Activated naive CD8-positive, alpha-beta T cell treated with anti-CD3 and anti-CD28 coated beads, Interleukin-2, amount 10 ng/mL, durations not matched to agents 7 days and 5 days (primary cell): Measurements from ENCODE around the gene ITCH. TPM values are rescaled to one million over a fixed set of nuclear protein-coding genes. Genes with fewer than 3 reads are reported as not detected.
A peak's percentile ranks its signal among the peaks of the same experiment; 100 is the strongest.
"Not testable (repeated sequence)": the region's sequence is repeated elsewhere in the genome, so short reads cannot be mapped to it uniquely, and the experiment has no call there.

Experiments used
- ATAC-seq: fragments of 150-1000 bp; cut with Tn5 transposase; one replicate; pipeline ENCODE4 v1.10.0; 2021; ENCODE audit warnings: low read depth, moderate library complexity
- POLR2A ChIA-PET: fragments of 350-600 bp; sonication (Branson Sonifier 250); formaldehyde crosslinking; loops from one replicate; lab custom pipeline; 2021; ENCODE audit warnings: antibody characterized with exemption; lab: Charles Lee
- DNase-seq: peaks from one replicate; pipeline ENCODE4 v3.0.0; 2021
- H3K27ac Mint-ChIP-seq: one replicate; pipeline ENCODE4 v1.8.0; 2022; ENCODE audit warnings: mild to moderate bottlenecking, mixed read lengths
- H3K27me3 Mint-ChIP-seq: one replicate; pipeline ENCODE4 v1.8.0; 2022; ENCODE audit warnings: mild to moderate bottlenecking, moderate library complexity, mixed read lengths
- H3K36me3 Mint-ChIP-seq: one replicate; pipeline ENCODE4 v1.8.0; 2021; ENCODE audit warnings: mild to moderate bottlenecking, mixed read lengths
- H3K4me1 Mint-ChIP-seq: one replicate; pipeline ENCODE4 v1.8.0; 2021; ENCODE audit warnings: mixed read lengths
- H3K4me3 Mint-ChIP-seq: one replicate; pipeline ENCODE4 v1.8.0; 2022; ENCODE audit warnings: mild to moderate bottlenecking, moderate library complexity, mixed read lengths
- H3K9me3 Mint-ChIP-seq: one replicate; pipeline ENCODE4 v1.8.0; 2021; ENCODE audit warnings: mixed read lengths
- total RNA-seq, 2 experiments: library from RNA; stranded (reverse); gene quantifications; one replicate each; pipeline ENCODE4 v1.2.3, GENCODE V29; 2021

ITCH gene
- total RNA-seq, 2 experiments from 2014 or later: 57.4 to 59.7 TPM

DNA sequence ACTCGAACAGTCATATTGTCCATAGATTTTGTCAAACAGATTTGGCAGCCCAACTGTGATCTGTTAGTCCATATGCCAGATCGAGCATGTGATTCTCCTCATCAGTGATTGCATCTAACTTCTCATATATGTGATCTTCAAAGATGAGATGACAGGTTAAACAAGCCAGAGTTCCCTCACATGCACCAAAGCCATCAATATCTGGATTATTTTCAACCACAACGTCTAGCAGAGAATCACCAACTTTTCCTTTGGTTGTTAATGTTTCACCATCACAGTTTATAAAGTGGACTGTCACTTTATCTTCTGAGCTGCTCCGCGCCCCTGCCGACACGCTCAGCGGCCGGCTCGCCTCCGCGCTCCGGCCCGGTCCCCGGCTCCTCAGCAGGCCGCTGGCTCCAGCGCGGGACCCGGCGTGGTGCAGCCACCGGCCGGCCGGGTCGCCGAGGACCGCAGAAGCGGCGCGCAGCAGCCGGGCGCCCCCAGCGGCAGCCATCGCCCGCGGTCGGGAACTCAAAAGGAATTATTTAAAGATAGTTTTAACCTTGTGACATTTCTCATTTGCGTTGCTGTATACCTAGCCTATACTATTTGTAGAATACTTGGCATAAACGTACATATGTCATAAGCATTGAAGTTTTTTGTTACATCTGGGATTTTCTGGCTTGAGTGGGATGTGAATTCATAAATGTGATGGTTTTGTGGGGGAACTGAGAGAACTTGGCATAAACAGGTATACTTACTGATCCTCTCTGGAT is 113.1 kb downstream of the ITCH start:
- H3K36me3 Mint-ChIP-seq: peaks cover 44% of the 10 kb centered on the region
- POLR2A ChIA-PET: no interaction called here
- no peak overlapping the region for H3K27ac Mint-ChIP-seq
- H3K4me1 Mint-ChIP-seq: peaks cover 8% of the 10 kb centered on the region
- peaks cover 2% of the 10 kb centered on the region for H3K9me3 Mint-ChIP-seq
- no peaks in the 10 kb centered on the region for H3K27me3 Mint-ChIP-seq
- ATAC-seq (peak; percentile 54), DNase-seq (peak; percentile 54)
- H3K4me3 Mint-ChIP-seq: peak overlapping the region; percentile 0

- Mint-ChIP-seq H3K9me3 (peaks cover 14% of the 10 kb centered on the region), H3K27me3 (no peaks in the 10 kb centered on the region), H3K4me1 (peaks cover 4% of the 10 kb centered on the region), H3K27ac (no peak overlapping the region), H3K4me3 (no peak overlapping the region), H3K36me3 (peaks cover 67% of the 10 kb centered on the region)
- DNase-seq (no peak), ATAC-seq (no peak)
- POLR2A ChIA-PET: no interaction called here
Measured at GRCh38 chr20:34479627-34480026, 116.6 kb downstream of the ITCH start.

- ATAC-seq, H3K27ac Mint-ChIP-seq, H3K27me3 Mint-ChIP-seq, POLR2A ChIA-PET, H3K4me3 Mint-ChIP-seq, H3K4me1 Mint-ChIP-seq, DNase-seq: not testable (repeated sequence)
- Mint-ChIP-seq H3K36me3 (peaks cover 57% of the 10 kb centered on the region), H3K9me3 (peaks cover 14% of the 10 kb centered on the region)
Measured at GRCh38 chr20:34482154-34482553, 119.1 kb downstream of the ITCH start.

DNA sequence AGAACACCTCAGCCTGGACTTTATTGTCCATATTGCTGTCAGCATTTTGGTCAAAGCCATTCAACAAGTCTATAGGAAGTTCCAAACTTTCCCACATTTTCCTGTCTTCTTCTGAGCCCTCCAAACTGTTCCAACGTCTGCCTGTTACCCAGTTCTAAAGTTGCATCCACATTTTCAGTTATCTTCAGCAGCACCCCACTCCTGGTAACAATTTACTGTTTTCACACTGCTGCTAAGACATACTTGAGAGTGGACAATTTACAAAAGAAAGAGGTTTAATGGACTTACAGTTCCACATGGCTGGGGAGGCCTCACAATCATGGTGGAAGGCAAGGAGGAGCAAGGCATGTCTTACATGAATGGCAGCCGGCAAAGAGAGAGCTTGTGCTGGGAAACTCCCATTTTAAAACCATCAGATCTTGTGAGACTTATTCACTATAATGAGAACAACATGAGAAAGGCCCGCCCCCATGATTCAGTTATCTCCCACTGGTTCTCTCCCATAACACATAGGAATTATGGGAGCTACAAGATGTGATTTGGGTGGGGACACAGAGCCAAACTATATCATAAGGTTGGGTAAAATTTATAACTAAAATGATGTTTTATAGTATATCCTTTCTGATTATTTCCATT is 120.6 kb downstream of the ITCH start:
- H3K4me3 Mint-ChIP-seq, DNase-seq, ATAC-seq, POLR2A ChIA-PET, H3K27ac Mint-ChIP-seq, H3K27me3 Mint-ChIP-seq, H3K4me1 Mint-ChIP-seq: not testable (repeated sequence)
- H3K36me3 Mint-ChIP-seq: peaks cover 62% of the 10 kb centered on the region
- H3K9me3 Mint-ChIP-seq: peaks cover 14% of the 10 kb centered on the region

DNA sequence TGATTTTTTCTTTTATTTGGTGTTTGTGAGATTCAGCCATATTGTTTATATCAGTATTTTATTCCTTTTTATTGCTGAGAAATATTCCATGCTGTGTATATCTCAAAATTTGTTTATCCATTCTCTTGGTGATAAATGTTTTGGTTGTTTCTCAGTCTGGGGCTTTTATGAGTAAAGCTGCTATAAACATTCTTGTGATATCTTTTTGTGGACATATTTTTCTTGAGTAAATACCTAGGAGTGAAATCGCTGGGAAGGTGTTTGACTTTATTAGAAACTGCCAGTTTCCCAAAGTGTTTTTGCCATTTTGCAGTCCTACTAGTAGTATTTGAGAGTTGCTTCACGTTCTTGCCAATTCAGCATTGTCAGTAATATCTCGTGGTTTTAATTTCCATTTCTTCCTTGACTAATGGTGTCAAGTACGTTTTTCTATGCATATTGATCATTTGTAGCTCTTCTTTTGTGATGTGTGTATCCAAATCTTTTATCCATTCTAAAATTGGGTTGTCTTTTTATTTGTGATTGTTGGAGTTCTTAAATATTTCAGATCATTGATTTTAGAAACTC is 122.1 kb downstream of the ITCH start:
- POLR2A ChIA-PET: no interaction called here
- H3K4me1 Mint-ChIP-seq: no peaks in the 10 kb centered on the region
- no peak for ATAC-seq
- H3K9me3 Mint-ChIP-seq: peaks cover 11% of the 10 kb centered on the region
- no peak overlapping the region for H3K4me3 Mint-ChIP-seq
- no peak for DNase-seq
- no peaks in the 10 kb centered on the region for H3K27me3 Mint-ChIP-seq
- no peak overlapping the region for H3K27ac Mint-ChIP-seq
- peaks cover 55% of the 10 kb centered on the region for H3K36me3 Mint-ChIP-seq

GRCh38 chr20:34491226-34491931 is 128.3 kb downstream of the ITCH start:
- H3K4me1 Mint-ChIP-seq: no peaks in the 10 kb centered on the region
- ATAC-seq (no peak), DNase-seq (no peak)
- H3K27ac Mint-ChIP-seq: no peak overlapping the region
- H3K27me3 Mint-ChIP-seq: no peaks in the 10 kb centered on the region
- no peaks in the 10 kb centered on the region for H3K9me3 Mint-ChIP-seq
- no peak overlapping the region for H3K4me3 Mint-ChIP-seq
- POLR2A ChIA-PET: no interaction called here
- peaks cover 43% of the 10 kb centered on the region for H3K36me3 Mint-ChIP-seq

DNA sequence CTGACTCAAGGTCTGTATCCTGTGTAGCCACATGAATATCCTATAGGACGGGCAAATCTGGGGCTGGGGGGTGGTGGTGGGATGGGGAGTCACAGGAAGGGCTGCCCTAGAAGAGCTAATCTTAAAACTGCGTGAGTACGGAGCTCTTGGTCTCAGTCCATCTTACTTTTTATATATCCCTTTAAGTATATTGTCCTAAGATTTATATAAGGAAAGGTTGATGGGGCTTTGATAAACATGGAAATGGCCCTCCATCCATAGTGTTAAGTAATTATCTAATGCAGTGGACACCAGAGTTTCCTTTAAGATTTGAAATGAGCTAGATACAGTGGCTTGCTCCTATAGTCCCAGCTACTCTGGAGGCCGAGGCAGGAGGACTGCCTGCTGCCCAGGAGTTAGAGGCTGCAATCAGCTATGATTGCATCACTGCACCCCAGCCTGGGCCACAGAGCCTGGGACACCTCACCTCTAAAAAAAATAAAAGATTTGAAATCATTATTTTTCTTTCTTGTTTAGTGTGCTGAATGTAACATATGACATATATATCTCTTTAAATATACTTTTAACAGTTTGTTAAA is 128.9 kb downstream of the ITCH start:
- POLR2A ChIA-PET: no interaction called here
- ATAC-seq (no peak), DNase-seq (no peak)
- H3K9me3 Mint-ChIP-seq: no peaks in the 10 kb centered on the region
- H3K4me3 Mint-ChIP-seq: no peak overlapping the region
- peaks cover 47% of the 10 kb centered on the region for H3K36me3 Mint-ChIP-seq
- no peak overlapping the region for H3K27ac Mint-ChIP-seq
- H3K27me3 Mint-ChIP-seq: no peaks in the 10 kb centered on the region
- no peaks in the 10 kb centered on the region for H3K4me1 Mint-ChIP-seq

GRCh38 chr20:34493646-34494045 is 130.6 kb downstream of the ITCH start:
- Mint-ChIP-seq H3K36me3 (peaks cover 52% of the 10 kb centered on the region), H3K27me3 (no peaks in the 10 kb centered on the region), H3K4me1 (no peaks in the 10 kb centered on the region), H3K4me3 (no peak overlapping the region), H3K27ac (no peak overlapping the region), H3K9me3 (no peaks in the 10 kb centered on the region)
- DNase-seq (no peak), ATAC-seq (no peak)
- POLR2A ChIA-PET: interaction anchor here (1.3 kb wide), 1 partner anchor 22 kb away, joined by 3 read pairs; no protein-coding TSS in a partner anchor

DNA sequence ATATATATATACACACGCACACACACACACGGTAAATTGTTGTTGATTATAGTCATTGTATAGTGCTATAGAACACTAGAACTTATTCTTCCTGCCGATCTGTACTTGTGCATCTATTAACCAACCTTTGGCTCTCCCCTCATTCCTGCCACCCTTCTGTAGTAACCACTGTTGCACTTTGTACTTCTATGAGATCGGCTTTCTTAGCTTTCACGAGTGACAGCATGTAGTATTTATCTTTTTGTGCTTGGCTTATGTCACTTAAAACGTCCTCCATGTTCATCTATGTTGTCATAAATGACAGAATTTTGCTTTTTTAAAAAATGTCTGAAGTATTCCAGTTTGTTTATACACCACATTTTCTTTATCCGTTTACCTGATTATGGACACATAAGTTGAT is 132.2 kb downstream of the ITCH start:
- Mint-ChIP-seq H3K9me3 (peaks cover 6% of the 10 kb centered on the region), H3K27ac (no peak overlapping the region), H3K4me3 (no peak overlapping the region), H3K36me3 (peaks cover 57% of the 10 kb centered on the region), H3K27me3 (no peaks in the 10 kb centered on the region), H3K4me1 (peaks cover 1% of the 10 kb centered on the region)
- ATAC-seq (no peak), DNase-seq (no peak)
- POLR2A ChIA-PET: no interaction called here

- no peak overlapping the region for H3K27ac Mint-ChIP-seq
- H3K9me3 Mint-ChIP-seq: peaks cover 10% of the 10 kb centered on the region
- H3K4me1 Mint-ChIP-seq: peaks cover 1% of the 10 kb centered on the region
- POLR2A ChIA-PET: no interaction called here
- H3K4me3 Mint-ChIP-seq: no peak overlapping the region
- no peak for ATAC-seq
- DNase-seq: no peak
- no peaks in the 10 kb centered on the region for H3K27me3 Mint-ChIP-seq
- H3K36me3 Mint-ChIP-seq: peaks cover 59% of the 10 kb centered on the region
Measured at GRCh38 chr20:34495916-34496315, 132.8 kb downstream of the ITCH start.

DNA sequence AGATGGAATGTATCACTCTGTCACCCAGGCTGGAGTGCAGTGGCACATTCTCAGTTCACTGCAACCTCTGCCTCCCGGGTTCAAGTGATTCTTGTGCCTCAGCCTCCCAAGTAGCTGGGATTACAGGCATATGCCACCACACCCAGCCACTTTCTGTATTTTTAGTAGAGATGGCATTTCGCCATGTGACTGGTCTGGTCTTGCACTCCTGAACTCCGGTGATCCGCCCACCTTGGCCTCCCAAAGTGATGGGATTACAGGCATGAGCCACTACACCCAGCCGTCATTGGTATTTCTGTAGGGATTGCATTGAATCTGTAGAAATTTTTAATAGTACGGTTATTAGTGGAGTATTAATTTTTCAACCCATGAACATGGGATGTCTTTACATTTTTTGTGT is 134.5 kb downstream of the ITCH start:
- H3K27ac Mint-ChIP-seq, H3K4me3 Mint-ChIP-seq, H3K27me3 Mint-ChIP-seq, H3K9me3 Mint-ChIP-seq, POLR2A ChIA-PET, ATAC-seq, H3K4me1 Mint-ChIP-seq, DNase-seq: not testable (repeated sequence)
- peaks cover 61% of the 10 kb centered on the region for H3K36me3 Mint-ChIP-seq

- H3K27ac Mint-ChIP-seq: no peak overlapping the region
- DNase-seq (no peak), ATAC-seq (no peak)
- H3K36me3 Mint-ChIP-seq: peaks cover 50% of the 10 kb centered on the region
- H3K27me3 Mint-ChIP-seq: no peaks in the 10 kb centered on the region
- no peak overlapping the region for H3K4me3 Mint-ChIP-seq
- peaks cover 1% of the 10 kb centered on the region for H3K4me1 Mint-ChIP-seq
- POLR2A ChIA-PET: no interaction called here
- peaks cover 10% of the 10 kb centered on the region for H3K9me3 Mint-ChIP-seq
Measured at GRCh38 chr20:34500823-34501222, 137.8 kb downstream of the ITCH start.

DNA sequence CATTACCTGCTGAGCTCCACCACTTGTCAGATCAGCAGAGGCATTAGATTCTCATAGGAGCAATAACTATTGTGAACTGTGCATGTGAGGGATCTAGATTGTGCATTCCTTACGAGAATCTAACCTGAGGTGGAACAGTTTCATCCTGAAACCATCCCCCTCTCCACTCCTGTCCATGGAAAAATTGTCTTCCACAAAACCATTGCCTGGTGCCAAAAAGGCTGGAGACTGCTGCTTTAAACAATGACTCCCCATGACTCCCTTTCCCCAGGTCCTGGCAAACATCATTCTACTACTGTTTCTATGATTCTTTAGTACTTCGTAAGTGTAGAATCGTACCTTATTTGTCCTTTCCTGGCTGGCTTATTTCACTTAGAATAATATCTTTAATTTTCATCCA is 143.4 kb downstream of the ITCH start:
- peaks cover 3% of the 10 kb centered on the region for H3K4me1 Mint-ChIP-seq
- H3K4me3 Mint-ChIP-seq: no peak overlapping the region
- POLR2A ChIA-PET: interaction anchor here (1.3 kb wide), 1 partner anchor 10 kb away, joined by 7 read pairs; the partner anchor contains the start of gene DYNLRB1
- H3K36me3 Mint-ChIP-seq: peaks cover 11% of the 10 kb centered on the region
- H3K27me3 Mint-ChIP-seq: no peaks in the 10 kb centered on the region
- ATAC-seq (no peak), DNase-seq (no peak)
- no peak overlapping the region for H3K27ac Mint-ChIP-seq
- no peaks in the 10 kb centered on the region for H3K9me3 Mint-ChIP-seq
